GM21390 (cell line): ENCODE results near the gene GTF2F2.

Source experiments
- ATAC-seq: cut with Tn5 transposase; IDR thresholded peaks from one replicate; pipeline ENCODE4 v1.9.1; 2021; ENCODE audit not compliant: unreplicated experiment

Gene GTF2F2

DNA sequence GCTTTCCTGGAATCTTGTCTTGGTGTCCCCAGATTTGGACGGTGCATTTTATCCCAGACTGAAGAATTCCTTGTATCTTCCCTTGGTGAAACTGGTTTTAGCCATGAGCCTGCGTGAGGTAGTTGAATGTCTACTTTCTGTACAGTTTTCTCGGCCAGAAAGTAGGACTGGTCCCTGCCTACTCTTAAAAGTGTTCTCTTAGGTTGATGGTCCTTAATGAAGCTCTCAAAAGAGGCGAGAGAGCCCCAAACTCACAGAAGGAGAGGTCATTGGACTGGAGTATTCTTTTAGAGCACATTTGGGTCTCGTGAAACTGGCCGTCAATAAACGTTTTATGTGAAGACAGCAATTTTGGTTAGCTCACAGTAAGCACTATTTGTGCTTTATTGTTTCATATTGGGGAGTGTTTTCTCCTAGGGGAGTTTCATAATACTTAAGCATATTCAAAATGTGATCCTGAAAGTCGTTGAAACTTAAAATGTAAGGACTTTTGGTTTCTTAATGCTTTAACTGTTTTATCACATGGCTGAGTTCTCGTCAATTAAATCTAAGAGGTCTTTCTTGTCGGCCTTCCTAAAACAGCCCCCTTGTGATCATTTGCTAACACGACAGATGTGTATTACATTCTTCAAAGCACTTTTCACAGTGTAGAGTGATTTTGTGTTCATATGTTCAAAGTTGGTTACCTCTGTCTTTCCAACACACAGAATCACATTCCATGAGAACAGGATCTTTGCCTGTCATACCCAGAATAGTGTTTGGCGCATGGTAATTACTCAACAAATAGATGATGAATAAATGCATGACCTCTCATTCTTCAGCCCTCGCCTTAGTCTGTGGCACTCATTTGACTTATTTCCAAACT, 889 bp downstream of the GTF2F2 start:
- no peak for ATAC-seq

DNA sequence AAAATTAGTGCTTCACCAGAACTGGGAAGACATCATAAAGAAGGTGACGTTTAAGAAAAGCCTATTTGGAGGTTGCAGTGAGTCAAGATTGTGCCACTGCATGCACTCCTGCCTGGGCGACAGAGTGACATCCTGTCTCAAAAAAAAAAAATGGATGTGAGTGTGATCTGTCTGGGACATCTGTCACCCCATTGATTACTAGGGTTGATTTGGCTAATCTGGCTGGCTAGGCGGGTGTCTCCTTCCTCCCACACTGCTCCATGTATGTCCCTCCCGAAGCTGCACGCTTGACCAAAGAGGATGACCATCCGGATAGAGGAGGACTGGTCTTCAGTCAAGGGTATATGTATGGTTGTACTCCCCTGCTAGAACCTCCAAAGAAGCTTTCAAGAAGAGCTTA, 2.6 kb downstream of the GTF2F2 start:
- ATAC-seq, result no peak

DNA sequence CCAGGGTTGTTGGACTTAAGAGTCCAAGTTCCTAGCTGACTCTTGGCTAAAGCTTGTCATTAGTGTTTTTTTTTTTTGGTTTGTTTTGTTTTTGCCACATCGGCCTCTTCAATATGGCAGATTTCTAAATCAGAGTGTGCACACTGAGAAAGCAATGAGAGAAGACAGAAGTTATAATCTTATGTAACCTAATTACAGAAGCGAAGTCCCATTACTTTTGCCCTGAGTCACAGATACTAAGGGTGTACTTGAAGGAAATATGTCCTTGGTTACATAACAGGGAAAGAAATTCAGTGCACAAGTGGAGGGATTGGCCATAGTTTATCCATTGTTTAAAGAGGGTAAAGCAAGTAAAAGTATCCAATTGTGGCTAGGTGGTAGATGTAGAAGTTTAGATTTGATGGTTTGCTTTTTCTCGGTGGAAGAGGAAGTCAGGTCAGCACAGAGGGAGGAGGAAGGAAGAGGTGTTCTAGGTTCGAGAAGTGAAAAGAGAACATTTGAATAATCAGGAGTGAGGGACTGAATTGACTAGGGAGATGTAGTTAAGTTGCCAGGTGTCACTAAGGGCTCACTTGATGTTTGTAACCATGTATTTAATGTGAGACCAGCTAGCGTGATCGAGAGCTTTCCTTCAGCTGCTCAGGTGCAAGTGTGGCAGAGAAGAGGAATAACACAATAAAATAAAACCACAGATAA, 12.2 kb downstream of the GTF2F2 start:
- peak; percentile 96 for ATAC-seq

DNA sequence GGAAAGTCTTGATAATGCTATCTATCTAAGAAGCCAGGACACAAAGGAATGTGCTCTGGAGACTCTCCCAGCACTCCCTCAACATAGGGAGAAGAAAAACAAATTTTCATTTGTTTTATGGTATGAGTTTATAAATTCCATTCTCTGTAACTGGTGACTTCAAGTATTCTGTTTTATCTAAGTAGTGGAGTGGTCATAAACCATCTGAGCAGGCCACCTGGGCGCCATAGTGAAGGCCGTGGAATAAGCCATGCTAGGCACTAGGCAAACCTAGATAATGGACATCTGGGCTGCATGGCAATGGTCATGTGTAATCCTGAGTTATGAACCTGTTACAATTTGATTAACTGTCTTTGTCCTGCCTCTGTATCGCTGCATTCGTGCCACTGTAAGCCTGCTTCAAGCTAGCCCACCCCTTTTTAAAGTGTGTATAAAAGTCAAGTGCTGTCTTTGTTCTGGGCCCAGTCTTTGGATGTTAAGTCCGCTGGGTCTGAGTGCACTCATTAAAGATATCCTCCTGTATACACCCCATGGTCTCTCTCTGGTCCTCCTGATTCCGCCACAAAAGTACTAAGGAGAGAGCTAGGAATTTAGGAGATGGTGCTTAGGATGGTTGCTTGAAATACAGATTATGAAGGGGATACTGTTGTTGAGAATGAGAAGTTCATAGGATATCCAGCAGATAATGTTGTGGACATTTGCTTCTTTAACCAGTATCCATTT, 13.2 kb downstream of the GTF2F2 start:
- ATAC-seq, result no peak

DNA sequence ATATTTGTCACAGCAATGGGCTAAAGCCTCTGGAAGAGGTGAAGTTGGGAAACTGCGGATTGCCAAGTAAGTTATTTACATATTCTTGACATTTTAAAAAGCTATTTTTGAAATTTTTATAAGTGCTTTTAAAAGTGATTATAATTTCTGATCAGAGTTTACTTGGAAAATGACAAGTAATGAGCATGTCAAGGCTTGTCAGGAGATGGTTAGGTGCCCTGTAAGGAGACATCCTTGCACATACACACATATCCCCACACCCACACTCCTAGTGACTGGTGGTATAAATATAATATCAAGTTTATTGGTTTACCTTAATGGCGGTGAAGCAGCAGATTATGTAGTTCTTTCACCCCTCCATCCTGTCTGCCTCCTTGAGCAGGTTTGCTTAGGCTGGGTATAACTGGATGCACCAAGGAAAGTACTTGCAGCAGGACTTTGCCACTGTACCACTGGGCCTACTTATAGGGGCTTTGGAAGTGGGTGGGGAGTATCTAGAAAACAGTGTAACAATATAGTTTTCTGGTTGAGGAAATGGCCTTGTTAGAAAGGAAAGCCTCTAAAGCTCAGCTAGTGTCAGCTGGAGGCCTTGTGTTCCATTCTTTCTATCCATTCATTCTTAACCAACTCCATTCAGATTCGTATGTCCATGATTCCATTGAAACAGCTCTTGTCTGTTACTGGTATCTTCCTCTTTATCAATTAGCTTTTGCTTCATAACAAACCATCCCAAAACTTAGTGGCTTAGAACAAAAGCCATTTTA, 16.6 kb downstream of the GTF2F2 start:
- ATAC-seq, result no peak

DNA sequence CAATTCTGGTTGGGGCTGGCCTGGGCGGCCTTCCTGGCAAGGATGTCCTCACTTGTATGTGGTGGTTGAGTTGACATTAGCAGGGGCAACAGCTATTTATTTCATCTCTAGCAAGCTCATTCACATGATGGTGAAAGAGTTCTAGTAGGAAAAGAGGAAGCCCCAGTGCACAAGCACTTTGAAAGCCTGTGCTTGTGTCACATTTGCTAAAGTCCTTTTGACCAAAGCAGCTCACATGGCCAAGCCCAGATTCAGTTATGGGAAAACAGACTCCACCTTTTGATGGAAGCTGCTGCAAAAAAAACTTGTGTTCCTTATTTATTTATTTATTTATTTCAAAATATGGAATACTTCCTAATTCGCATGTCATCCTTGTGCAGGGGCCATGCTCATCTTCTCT, 17.2 kb downstream of the GTF2F2 start:
- no peak for ATAC-seq

DNA sequence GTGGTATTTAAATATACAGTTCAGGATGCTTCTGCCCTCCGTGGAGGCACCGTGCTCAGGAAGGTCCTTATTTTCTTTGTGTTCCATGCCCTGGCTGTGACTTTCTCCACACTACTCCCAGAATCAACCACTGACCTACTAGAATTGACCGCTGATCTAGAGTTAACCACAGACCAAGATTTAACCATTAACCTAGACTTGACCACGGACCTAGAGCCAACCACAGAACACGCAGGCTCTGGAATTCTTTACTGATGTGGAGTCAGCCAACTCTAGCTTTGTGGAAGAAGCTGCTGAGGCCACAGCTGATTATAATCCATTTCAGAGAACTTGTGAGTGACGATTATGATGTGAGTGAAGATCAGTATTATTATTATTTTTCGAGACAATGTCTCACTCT, 18.0 kb downstream of the GTF2F2 start:
- ATAC-seq, result no peak

DNA sequence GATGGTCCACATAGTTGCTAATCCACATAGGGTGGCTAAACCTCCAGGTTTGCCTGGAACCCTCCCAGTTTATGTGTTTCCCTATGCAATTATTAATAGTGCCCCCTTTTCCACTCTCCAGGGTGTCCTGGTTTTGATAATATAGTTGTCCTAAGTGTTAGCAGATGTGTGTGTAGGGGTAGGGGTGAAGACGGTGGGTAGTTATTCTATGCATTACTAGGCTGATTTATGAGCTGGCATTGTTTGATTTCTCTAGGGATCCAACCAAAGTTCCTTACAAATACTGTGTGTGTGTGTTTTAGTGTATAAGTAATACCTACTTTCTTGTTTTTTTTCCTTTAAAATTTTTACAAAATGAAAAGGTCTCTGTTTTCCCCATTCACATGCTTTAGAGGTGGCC, 21.1 kb downstream of the GTF2F2 start:
- ATAC-seq, result no peak

DNA sequence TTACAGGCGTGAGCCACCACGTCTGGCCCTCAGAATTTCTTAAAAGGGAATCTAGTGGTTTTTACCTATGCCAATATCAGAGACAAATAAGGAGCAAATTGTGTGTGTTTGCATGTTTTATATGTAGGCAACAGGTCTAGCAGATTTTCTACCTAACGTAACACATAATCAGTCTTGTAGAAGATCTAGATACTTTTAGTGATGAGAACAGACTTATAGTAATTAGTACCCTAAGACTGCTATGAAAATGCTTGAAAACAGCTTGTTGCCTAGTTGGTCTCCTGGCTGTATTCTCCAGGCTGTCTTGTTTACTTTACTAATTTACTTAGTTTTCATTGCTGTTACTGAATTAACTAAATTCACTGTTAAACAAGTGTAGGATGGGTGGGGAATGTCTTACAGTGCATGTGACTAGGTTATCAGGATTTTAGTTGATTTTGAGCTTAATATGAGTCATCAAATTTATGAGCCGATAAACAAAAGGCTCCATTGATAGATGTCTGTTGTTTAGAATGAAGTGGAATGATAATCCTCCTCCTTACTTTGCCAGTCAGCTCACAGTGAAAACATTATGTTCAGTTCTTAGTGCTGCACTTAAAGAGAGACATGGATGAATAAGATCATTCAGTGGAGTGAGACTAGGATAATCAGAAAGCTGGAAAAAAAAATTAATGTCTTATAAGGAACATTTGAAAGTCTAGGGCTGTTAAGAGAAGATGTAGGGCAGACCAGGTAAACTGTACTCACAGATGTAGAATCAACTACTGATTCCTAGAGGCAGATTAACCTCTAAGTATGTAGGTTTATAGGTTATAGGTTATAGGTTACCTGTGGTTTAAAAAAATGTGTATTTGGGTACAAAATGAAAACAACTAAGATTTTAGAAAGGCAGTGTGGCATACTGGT, 22.4 kb downstream of the GTF2F2 start:
- ATAC-seq, result no peak

DNA sequence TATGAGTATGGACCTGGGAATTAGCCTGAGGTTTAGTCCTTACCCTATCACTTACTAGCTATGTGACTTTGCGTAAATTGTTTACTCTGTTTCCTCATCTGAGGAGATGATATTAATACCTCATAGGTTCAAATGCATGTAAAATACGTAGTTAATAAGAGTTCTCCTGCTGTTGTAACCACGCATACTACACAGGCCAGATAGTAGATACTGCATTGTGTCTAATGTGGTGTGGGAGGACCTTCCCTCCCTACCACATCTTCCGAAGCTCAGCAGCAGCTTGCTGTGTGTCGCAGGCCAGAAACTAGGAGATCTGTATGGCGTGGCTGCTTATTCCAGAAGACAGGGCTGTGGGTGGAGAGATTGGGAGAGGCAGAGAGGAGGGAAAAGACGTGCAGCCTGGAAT, 23.0 kb downstream of the GTF2F2 start:
- no peak for ATAC-seq

DNA sequence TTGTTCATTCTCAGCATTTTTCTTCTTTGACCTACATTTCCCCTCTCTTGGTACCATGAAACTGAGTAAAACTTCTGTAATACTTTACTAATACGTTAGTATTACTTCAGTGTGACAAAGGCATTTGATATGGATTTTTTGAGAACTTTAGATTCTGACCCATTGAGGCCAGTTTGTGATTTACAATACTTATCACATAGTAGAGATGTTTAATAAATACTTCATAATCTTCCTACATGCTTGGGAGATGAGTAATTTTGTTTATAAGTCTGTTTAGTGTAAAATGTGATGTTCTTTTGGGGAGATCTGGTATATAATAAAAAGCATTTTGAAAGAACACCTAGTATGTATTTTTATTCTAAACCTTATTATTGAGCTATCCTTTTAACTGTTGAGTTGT, 29.7 kb downstream of the GTF2F2 start:
- ATAC-seq, result no peak

DNA sequence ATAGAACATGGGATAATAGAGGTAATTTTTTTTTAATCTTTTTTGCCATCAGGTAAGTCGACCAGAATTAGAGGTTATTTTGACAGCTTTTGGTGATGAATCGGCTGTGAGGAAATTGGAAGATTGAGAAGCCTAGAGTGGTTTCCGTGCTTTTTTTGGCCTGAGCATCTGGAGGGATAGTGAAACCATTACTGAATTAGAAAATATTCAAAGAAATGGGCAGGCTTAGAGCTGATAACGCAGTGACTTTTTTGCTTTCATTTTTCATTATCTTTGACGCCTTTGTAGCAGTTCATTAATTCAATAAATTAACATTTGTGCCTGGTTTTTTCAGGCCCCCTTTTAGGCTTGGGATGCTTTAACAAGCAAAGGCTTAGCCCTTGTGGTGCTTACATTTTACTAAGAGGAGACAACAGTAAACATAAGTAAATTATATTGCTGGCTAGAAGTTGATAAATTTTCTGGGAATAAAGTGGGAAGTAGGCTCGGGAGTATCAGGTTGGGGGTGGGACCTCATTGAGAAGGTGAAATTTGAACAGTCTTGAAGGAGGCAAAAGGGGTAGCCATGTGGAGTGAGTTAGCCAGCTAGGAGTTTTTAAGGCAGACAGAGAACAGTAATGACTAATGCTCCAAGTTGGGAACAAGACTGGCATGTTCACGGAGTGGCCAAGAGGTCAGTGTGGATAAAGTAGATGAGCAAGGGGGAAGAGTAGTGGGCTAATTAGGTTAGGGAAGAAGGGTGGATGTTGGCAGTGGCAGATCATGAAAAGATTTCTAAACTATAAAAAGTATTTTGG, 36.5 kb downstream of the GTF2F2 start:
- ATAC-seq, result no peak

DNA sequence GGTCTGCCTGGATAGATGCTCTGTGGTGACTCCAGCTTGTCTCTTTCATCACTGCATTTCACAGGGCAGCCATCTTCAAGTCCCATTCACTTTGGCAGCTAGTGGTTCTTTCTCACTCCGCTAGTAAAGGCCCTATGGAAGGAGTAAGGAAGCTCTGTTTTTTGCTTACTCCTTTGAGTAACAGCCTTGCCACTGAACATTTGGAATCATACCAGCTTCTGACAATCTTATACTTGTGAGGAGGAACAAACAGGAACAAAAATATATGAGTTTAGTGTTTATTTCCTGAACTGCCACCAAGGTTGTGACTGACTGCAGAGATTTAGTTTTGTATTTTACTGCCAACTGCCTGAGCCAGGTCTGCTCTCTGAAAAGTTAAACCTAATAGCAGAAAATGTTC, 41.9 kb downstream of the GTF2F2 start:
- no peak for ATAC-seq

DNA sequence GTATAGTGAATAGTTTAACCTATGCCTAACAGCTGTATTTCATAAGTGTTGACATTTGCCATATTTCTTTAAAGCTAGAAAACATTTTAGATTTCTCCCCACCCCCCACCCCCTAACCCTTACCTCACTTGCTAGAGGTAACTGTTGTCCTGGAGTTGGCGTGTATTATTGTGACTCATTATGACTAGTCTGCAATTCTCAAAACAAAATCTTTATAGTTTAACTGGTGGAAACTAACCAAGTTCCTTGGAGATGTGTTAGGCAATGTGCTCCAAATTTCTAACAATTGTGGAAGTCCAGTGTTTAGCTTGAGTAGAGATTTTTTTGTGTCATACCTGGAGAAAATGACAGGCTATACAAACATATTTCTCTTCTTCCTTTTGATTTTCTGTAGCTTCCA, 42.5 kb downstream of the GTF2F2 start:
- no peak for ATAC-seq

DNA sequence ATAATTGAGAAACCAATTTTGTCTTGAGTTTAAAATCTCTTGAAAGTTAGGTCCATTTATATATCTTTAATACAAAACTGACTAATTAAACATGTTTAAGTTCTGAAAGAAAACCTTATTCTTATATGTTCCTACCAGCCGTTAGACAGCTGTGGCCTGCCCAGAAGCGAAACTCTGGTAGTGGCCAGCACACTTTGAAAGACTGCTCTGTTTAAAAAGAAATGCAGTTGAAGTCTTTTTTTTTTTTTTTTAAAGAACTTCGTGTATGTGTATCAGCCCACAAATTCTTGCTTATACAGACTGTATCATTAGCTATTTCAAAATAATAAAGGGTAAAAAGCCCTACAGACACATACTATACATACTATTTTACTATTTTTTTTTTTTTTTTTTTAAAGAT, 46.5 kb downstream of the GTF2F2 start:
- ATAC-seq, result no peak

DNA sequence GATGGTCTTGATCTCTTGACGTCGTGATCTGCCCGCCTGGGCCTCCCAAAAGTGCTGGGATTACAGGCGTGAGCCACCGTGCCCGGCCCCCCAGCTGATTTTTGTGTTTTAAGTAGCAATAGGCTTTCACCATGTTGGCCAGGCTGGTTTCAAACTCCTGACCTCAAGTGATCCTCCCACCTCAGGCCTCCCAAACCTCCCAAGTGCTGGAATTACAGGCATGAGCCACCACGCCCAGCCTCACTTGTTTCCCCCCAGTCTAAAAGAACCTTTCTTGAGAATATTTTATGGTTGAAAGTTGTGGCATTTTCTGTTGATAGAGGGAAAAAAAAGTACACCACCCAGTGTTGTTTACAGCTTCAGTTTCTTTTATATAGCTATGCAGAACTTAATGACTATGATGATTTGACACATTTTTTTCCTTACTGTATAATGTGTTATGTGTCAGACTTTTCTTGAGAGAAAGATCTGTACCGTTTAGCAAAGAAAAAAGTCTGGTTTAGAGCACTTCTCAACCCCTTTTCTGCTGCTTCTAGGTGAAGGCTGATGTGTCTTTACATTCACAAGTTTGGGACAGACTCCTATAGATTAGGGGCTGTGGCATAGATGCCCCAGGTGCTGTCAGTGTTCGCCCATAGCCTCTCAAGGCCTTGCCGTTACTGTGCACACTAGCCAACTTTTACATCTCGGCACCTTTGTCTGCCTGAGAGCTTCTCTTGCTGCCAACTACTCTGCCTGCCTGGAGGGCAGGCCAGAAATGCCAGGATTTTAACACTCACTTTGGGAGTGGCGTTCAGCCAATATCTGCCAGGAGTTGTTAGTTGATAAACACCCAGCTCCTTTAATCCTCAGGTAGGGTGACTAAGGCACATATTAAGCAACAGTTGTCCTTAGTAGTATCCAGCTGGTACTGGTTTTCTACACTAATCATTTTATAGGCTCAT, 47.6 kb downstream of the GTF2F2 start:
- no peak for ATAC-seq

DNA sequence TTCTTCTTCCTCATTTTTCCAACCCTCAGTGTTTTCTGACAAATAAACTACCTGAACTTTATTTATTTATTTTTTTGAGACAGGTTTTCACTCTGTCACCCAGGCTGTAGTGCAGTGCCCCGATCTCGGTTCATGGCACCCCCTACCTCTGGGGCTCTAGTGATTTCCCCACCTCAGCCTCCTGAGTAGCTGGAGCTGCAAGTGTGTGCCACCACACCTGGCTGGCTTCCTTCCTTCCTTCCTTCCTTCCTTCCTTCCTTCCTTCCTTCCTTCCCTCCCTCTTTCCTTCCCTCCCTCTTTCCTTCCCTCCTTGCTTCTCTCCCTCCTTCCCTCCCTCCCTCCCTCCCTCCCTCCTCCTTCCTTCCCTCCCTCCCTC, 48.2 kb downstream of the GTF2F2 start:
- no peak for ATAC-seq

DNA sequence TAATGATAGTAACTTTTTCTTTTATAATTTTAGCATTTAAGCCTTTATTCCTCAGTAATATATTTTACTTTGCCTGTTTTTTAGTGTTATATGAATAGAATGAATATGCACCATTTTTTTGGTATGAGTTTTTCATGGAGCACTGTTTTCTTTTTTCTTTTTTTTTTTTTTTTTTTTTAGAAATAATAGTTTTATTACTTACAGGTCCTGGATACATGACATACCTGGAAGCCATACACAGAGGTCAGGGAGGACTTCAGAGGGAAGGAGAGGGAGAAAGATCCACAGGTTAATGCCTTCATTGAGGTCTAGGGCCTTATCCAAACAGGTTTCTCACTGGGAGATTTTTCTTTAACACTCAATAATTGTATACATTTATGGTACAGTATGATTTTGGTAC, 54.2 kb downstream of the GTF2F2 start:
- no peak for ATAC-seq
